Breast epithelium (tissue), 3 donors: ENCODE measurements around the gene PTPRO.

Source experiments
- CTCF ChIP-seq, 3 donors: fragments of 450-650 bp; IDR thresholded peaks; one replicate each; pipeline ENCODE4 v1.5.1; 2016 to 2017; ENCODE audit warnings: antibody characterized with exemption in 3 of 3, mild to moderate bottlenecking in 3 of 3, moderate library complexity in 3 of 3
- POLR2A ChIP-seq: fragments of 450-650 bp; IDR thresholded peaks from one replicate; pipeline ENCODE4 v1.6.1; 2016; ENCODE audit warnings: antibody characterized with exemption, mild to moderate bottlenecking, moderate library complexity
- POLR2AphosphoS5 ChIP-seq, 3 donors: sonication (generic); formaldehyde crosslinking; IDR thresholded peaks; one replicate each; pipeline ENCODE4 v1.6.1; 2017; ENCODE audit warnings: antibody characterized with exemption in 3 of 3

- TF ChIP-seq POLR2A: no peak
- TF ChIP-seq CTCF (IDR thresholded peaks at IDR 0.05): no peak
- no peak for TF ChIP-seq POLR2AphosphoS5 (IDR thresholded peaks at IDR 0.05)
Measured at GRCh38 chr12:15481846-15482245, 159.5 kb downstream of the PTPRO start.
